IMR-90 (cell line): Measurements from ENCODE around the gene GADL1. TPM values are rescaled to one million over a fixed set of nuclear protein-coding genes. Genes with fewer than 3 reads are reported as not detected.

Experiments used
- ATAC-seq: fragments of 200-7000 bp; cut with Tn5 transposase; 2 replicates; pipeline ENCODE4 v1.9.1; 2020; ENCODE audit warnings: low read depth, mild to moderate bottlenecking, moderate library complexity
- BruUV-seq: library from RNA; stranded (reverse); fragments of 400-500 nt; replicated peaks from 2 replicates; lab custom pipeline; 2021; lab: Mats Ljungman, UMichigan
- CTCF ChIA-PET: fragments of 300-600 bp; formaldehyde crosslinking; extraction: SDS; loops from one replicate; lab custom pipeline; 2021; ENCODE audit warnings: antibody characterized with exemption; lab: Yijun Ruan, JAX
- POLR2A ChIA-PET: fragments of 300-600 bp; sonication (Branson Sonifier 250); formaldehyde crosslinking; loops from one replicate; lab custom pipeline; 2022; ENCODE audit warnings: antibody characterized with exemption; ENCODE audit not compliant: unreplicated experiment; lab: Charles Lee
- DNase-seq: peaks from one replicate; pipeline ENCODE4 v3.0.0; 2013
- H2AFZ ChIP-seq: replicated peaks from 2 replicates; pipeline ENCODE3; 2013; ENCODE audit warnings: low read length, mild to moderate bottlenecking; ENCODE audit not compliant: poor library complexity
- H2AK5ac ChIP-seq: 2 replicates; pipeline ENCODE4 v1.6.1; 2013; ENCODE audit warnings: low read depth, low read length, inconsistent platforms
- H2AK9ac ChIP-seq: replicated peaks from 2 replicates; pipeline ENCODE3; 2013; ENCODE audit warnings: mild to moderate bottlenecking, low read depth, low read length, moderate library complexity; ENCODE audit not compliant: poor library complexity
- H2BK120ac ChIP-seq: 2 replicates; pipeline ENCODE4 v1.6.1; 2013; ENCODE audit warnings: low read depth, low read length, inconsistent platforms
- H2BK15ac ChIP-seq: 3 replicates; pipeline ENCODE4 v1.6.1; 2013; ENCODE audit warnings: low read depth, low read length, inconsistent platforms
- H2BK20ac ChIP-seq: 2 replicates; pipeline ENCODE4 v1.6.1; 2013; ENCODE audit warnings: low read depth, mild to moderate bottlenecking, inconsistent platforms, low read length, moderate library complexity
- H2BK5ac ChIP-seq: 2 replicates; pipeline ENCODE4 v1.6.1; 2013; ENCODE audit warnings: mild to moderate bottlenecking, low read depth, low read length, inconsistent platforms; ENCODE audit not compliant: poor library complexity, severe bottlenecking
- H3K14ac ChIP-seq: replicated peaks from 2 replicates; pipeline ENCODE4 v1.6.1; 2013; ENCODE audit warnings: low read depth, low read length, inconsistent platforms
- H3K18ac ChIP-seq: 2 replicates; pipeline ENCODE4 v1.6.1; 2013; ENCODE audit warnings: low read depth, low read length, control low read depth
- H3K23ac ChIP-seq: 2 replicates; pipeline ENCODE4 v1.6.1; 2013; ENCODE audit warnings: low read depth, low read length, inconsistent platforms
- H3K27ac ChIP-seq: 2 replicates; pipeline ENCODE4 v1.5.1; 2013; ENCODE audit warnings: mild to moderate bottlenecking, control low read depth, low read length; ENCODE audit not compliant: insufficient read depth
- H3K27me3 ChIP-seq: 2 replicates; pipeline ENCODE4 v1.6.1; 2013; ENCODE audit warnings: low read length; ENCODE audit not compliant: control insufficient read depth, insufficient read depth
- H3K36me3 ChIP-seq: 2 replicates; pipeline ENCODE4 v1.6.1; 2013; ENCODE audit warnings: low read length, mixed read lengths; ENCODE audit not compliant: control insufficient read depth, insufficient read depth
- H3K4ac ChIP-seq: 2 replicates; pipeline ENCODE4 v1.6.1; 2013; ENCODE audit warnings: low read depth, low read length, inconsistent platforms
- H3K4me1 ChIP-seq: 2 replicates; pipeline ENCODE4 v1.6.1; 2013; ENCODE audit warnings: low read length, mixed read lengths; ENCODE audit not compliant: control insufficient read depth, insufficient read depth
- H3K4me2 ChIP-seq: 2 replicates; pipeline ENCODE4 v1.6.1; 2013; ENCODE audit warnings: low read depth, mild to moderate bottlenecking, control low read depth, low read length, moderate library complexity
- H3K4me3 ChIP-seq: 2 replicates; pipeline ENCODE4 v1.5.1; 2013; ENCODE audit warnings: low read depth, mild to moderate bottlenecking, control low read depth, low read length, moderate library complexity; ENCODE audit not compliant: insufficient read depth
- H3K56ac ChIP-seq: 2 replicates; pipeline ENCODE4 v1.6.1; 2013; ENCODE audit warnings: low read length, inconsistent platforms; ENCODE audit not compliant: insufficient read depth; ENCODE audit errors: extremely low read depth
- H3K79me1 ChIP-seq, 2 experiments: 2 replicates each; pipeline ENCODE4 v1.6.1; 2013; ENCODE audit warnings: low read length in 2 of 2, inconsistent platforms in 1 of 2, low read depth in 1 of 2
- H3K9ac ChIP-seq: 2 replicates; pipeline ENCODE4 v1.6.1; 2013; ENCODE audit warnings: low read depth, low read length, control low read depth
- H3K9me1 ChIP-seq: 2 replicates; pipeline ENCODE4 v1.6.1; 2013; ENCODE audit warnings: low read length, inconsistent platforms; ENCODE audit not compliant: insufficient read depth
- H3K9me3 ChIP-seq: 2 replicates; pipeline ENCODE4 v1.6.1; 2013; ENCODE audit warnings: low read length; ENCODE audit not compliant: control insufficient read depth, insufficient read depth
- H4K20me1 ChIP-seq: 2 replicates; pipeline ENCODE4 v1.6.1; 2013; ENCODE audit warnings: low read length, inconsistent platforms; ENCODE audit not compliant: insufficient read depth
- H4K5ac ChIP-seq: 2 replicates; pipeline ENCODE4 v1.6.1; 2013; ENCODE audit warnings: mild to moderate bottlenecking, low read depth, low read length, control low read depth
- H4K8ac ChIP-seq, 2 experiments: 2 replicates each; pipeline ENCODE4 v1.6.1; 2013; ENCODE audit warnings: low read depth in 2 of 2, low read length in 2 of 2, control low read depth in 1 of 2, inconsistent platforms in 1 of 2
- H4K91ac ChIP-seq: 2 replicates; pipeline ENCODE4 v1.6.1; 2013; ENCODE audit warnings: low read depth, low read length, inconsistent platforms; ENCODE audit not compliant: insufficient read depth
- BHLHE40 ChIP-seq: fragments of 150-350 bp; IDR thresholded peaks from 2 replicates; pipeline ENCODE4 v1.6.1; 2016; ENCODE audit warnings: mild to moderate bottlenecking, low read depth, low read length
- CEBPB ChIP-seq: IDR thresholded peaks from 2 replicates; pipeline ENCODE4 v1.6.1; 2012; ENCODE audit warnings: low read depth, low read length, improper control_type of control experiment
- CHD1 ChIP-seq: IDR thresholded peaks from 2 replicates; pipeline ENCODE4 v1.6.1; 2012; ENCODE audit warnings: low read depth, low read length, improper control_type of control experiment
- FOS ChIP-seq: fragments of 150-350 bp; IDR thresholded peaks from 2 replicates; pipeline ENCODE4 v1.6.1; 2016; ENCODE audit warnings: low read depth, low read length
- MAFK ChIP-seq: IDR thresholded peaks from 2 replicates; pipeline ENCODE4 v1.6.1; 2012; ENCODE audit warnings: low read depth, low read length, improper control_type of control experiment
- MAZ ChIP-seq: IDR thresholded peaks from 2 replicates; pipeline ENCODE4 v1.6.1; 2012; ENCODE audit warnings: low read depth, mild to moderate bottlenecking, low read length, improper control_type of control experiment, moderate library complexity, borderline replicate concordance
- MXI1 ChIP-seq: IDR thresholded peaks from 2 replicates; pipeline ENCODE4 v1.6.1; 2012; ENCODE audit warnings: low read depth, mild to moderate bottlenecking, low read length, moderate library complexity, borderline replicate concordance
- NFE2L2 ChIP-seq: fragments of 150-350 bp; IDR thresholded peaks from 2 replicates; pipeline ENCODE4 v1.6.1; 2016; ENCODE audit warnings: low read depth, mild to moderate bottlenecking, low read length
- POLR2A ChIP-seq: IDR thresholded peaks from 2 replicates; pipeline ENCODE4 v1.6.1; 2012; ENCODE audit warnings: mild to moderate bottlenecking, low read depth, low read length
- RAD21 ChIP-seq: IDR thresholded peaks from 2 replicates; pipeline ENCODE4 v1.6.1; 2012; ENCODE audit warnings: low read length, improper control_type of control experiment
- RCOR1 ChIP-seq: IDR thresholded peaks from 2 replicates; pipeline ENCODE4 v1.6.1; 2012; ENCODE audit warnings: mild to moderate bottlenecking, low read length, improper control_type of control experiment; ENCODE audit not compliant: insufficient replicate concordance
- RFX5 ChIP-seq: IDR thresholded peaks from 2 replicates; pipeline ENCODE4 v1.8.0; 2012; ENCODE audit warnings: low read depth, mild to moderate bottlenecking, low read length, moderate library complexity
- SMC3 ChIP-seq: fragments of 150-350 bp; IDR thresholded peaks from 2 replicates; pipeline ENCODE4 v1.6.1; 2016; ENCODE audit warnings: low read depth, mild to moderate bottlenecking, antibody characterized with exemption, low read length, moderate library complexity
- WGBS, 2 experiments: methylation state at CpG; one replicate each; pipeline versions ENCODE4 v1.1.5 to v1.1.7; 2013; ENCODE audit warnings: missing lambda C conversion rate in 2 of 2; ENCODE audit not compliant: insufficient read length in 1 of 2; ENCODE audit errors: extremely low coverage in 2 of 2; 5-methylcytosine and 5-hydroxymethylcytosine counted together
- dilution Hi-C: fragments of 300-500 bp; cut with HindIII; formaldehyde crosslinking; loops from one replicate; pipeline ENCODE4 v1.14.3; 2018; ENCODE audit warnings: low sequenced_read_pairs; ENCODE audit not compliant: unreplicated experiment
- in situ Hi-C: fragments of 300-500 bp; cut with MboI; formaldehyde crosslinking; loops from 3 replicates; pipeline ENCODE4 v1.14.3; 2019; ENCODE audit warnings: low sequenced_read_pairs, inconsistent platforms, mixed read lengths
- intact Hi-C: fragments of 100-400 bp; cut with micrococcal nuclease; formaldehyde crosslinking; loops from 2 replicates; pipeline ENCODE4 v1.10.0; 2022
- polyA plus RNA-seq, 3 experiments: library from polyadenylated mRNA; depleted of rRNA; stranded (reverse); fragments of >200 nt; gene quantifications; 2 replicates each; pipeline ENCODE4 v1.2.3, GENCODE V29; 2012; ENCODE audit warnings: low replicate concordance in 1 of 3
- total RNA-seq: library from RNA; depleted of rRNA; stranded (reverse); fragments of >200 nt; gene quantifications from 2 replicates; pipeline ENCODE4 v1.2.3, GENCODE V29; 2012
- TF ChIP-seq, protein P1 (sequence below): fragments of 150-350 bp; IDR thresholded peaks from 2 replicates; pipeline ENCODE4 v1.6.1; 2016; ENCODE audit warnings: low read depth, mild to moderate bottlenecking, low read length, moderate library complexity, borderline replicate concordance
- TF ChIP-seq, protein P2 (sequence below): conservative IDR thresholded peaks from 2 replicates; pipeline ENCODE4 v1.5.1; 2012; ENCODE audit warnings: mild to moderate bottlenecking, low read depth, low read length, improper control_type of control experiment
- TF ChIP-seq, protein P3 (sequence below): fragments of 150-350 bp; IDR thresholded peaks from 2 replicates; pipeline ENCODE4 v1.6.1; 2017; ENCODE audit warnings: mild to moderate bottlenecking, antibody characterized with exemption, low read length, low read depth

GADL1 gene
- total and polyA plus RNA-seq, 2 of the 4 experiments (the other 2 are of a cell fraction): not detected

DNA sequence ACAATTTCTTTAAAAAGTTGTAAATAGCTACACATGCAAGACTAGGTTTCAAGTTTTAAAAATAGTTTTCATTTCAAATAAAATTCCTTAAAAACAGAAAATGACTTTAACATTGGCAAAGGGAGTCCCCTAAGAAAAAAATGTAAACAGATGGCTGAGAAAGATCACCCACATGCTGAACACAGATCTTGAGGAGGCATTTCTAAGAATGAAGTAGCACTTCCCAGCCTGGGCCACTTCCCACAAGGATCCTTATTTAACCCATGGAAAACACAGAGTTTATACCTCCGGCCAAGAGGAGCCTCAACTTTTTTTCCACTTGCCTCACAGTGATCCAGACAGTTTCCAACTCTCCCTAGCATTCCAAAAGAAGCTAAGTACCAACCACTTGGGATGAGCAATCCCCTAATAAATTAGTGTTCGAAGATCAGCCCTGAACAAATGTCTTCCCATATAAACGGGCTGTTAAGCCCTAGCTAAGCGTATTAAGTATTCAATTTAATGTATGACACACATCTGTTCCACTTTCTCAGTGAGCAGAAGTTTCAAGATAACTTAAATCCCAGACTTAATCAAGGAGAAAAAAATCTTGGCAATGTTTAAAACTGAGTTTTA lies 61.4 kb downstream of the GADL1 start:
- Histone ChIP-seq H3K4me1 (no peaks in the 10 kb centered on the region), H3K56ac (no peak overlapping the region), H3K9me3 (no peaks in the 10 kb centered on the region), H4K91ac (no peak overlapping the region), H3K36me3 (no peaks in the 10 kb centered on the region), H2BK15ac (no peak overlapping the region), H2BK5ac (no peak overlapping the region), H3K4me3 (no peak overlapping the region), H3K9ac (no peak overlapping the region), H2AFZ (no peak overlapping the region), H4K20me1 (no peaks in the 10 kb centered on the region), H3K4ac (no peak overlapping the region), H3K18ac (no peak overlapping the region), H3K23ac (no peak overlapping the region), H3K27me3 (peaks cover 5% of the 10 kb centered on the region), H3K27ac (no peak overlapping the region), H2AK9ac (no peak overlapping the region), H2BK20ac (no peak overlapping the region), H2BK120ac (no peak overlapping the region), H3K79me1 (no peaks in the 10 kb centered on the region), H2AK5ac (no peak overlapping the region), H3K4me2 (no peak overlapping the region), H3K14ac (no peak overlapping the region), H4K5ac (no peak overlapping the region), H3K9me1 (no peaks in the 10 kb centered on the region), H4K8ac (no peak overlapping the region)
- dilution Hi-C loops (no loop called here), intact Hi-C loops (no loop called here), in situ Hi-C loops (no loop called here)
- TF ChIP-seq RFX5: no peak
- TF ChIP-seq, protein P1, sequence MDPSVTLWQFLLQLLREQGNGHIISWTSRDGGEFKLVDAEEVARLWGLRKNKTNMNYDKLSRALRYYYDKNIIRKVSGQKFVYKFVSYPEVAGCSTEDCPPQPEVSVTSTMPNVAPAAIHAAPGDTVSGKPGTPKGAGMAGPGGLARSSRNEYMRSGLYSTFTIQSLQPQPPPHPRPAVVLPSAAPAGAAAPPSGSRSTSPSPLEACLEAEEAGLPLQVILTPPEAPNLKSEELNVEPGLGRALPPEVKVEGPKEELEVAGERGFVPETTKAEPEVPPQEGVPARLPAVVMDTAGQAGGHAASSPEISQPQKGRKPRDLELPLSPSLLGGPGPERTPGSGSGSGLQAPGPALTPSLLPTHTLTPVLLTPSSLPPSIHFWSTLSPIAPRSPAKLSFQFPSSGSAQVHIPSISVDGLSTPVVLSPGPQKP: no peak
- TF ChIP-seq CEBPB: no peak
- no peak for TF ChIP-seq MXI1
- TF ChIP-seq, protein P2, sequence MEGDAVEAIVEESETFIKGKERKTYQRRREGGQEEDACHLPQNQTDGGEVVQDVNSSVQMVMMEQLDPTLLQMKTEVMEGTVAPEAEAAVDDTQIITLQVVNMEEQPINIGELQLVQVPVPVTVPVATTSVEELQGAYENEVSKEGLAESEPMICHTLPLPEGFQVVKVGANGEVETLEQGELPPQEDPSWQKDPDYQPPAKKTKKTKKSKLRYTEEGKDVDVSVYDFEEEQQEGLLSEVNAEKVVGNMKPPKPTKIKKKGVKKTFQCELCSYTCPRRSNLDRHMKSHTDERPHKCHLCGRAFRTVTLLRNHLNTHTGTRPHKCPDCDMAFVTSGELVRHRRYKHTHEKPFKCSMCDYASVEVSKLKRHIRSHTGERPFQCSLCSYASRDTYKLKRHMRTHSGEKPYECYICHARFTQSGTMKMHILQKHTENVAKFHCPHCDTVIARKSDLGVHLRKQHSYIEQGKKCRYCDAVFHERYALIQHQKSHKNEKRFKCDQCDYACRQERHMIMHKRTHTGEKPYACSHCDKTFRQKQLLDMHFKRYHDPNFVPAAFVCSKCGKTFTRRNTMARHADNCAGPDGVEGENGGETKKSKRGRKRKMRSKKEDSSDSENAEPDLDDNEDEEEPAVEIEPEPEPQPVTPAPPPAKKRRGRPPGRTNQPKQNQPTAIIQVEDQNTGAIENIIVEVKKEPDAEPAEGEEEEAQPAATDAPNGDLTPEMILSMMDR: no peak
- TF ChIP-seq BHLHE40: no peak
- no peak for TF ChIP-seq RAD21
- TF ChIP-seq NFE2L2: no peak
- TF ChIP-seq MAZ: no peak
- TF ChIP-seq, protein P3, sequence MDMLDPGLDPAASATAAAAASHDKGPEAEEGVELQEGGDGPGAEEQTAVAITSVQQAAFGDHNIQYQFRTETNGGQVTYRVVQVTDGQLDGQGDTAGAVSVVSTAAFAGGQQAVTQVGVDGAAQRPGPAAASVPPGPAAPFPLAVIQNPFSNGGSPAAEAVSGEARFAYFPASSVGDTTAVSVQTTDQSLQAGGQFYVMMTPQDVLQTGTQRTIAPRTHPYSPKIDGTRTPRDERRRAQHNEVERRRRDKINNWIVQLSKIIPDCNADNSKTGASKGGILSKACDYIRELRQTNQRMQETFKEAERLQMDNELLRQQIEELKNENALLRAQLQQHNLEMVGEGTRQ: no peak
- no peak for TF ChIP-seq RCOR1
- TF ChIP-seq MAFK: no peak
- no peak for TF ChIP-seq CHD1
- no peak for TF ChIP-seq FOS
- no peak for TF ChIP-seq POLR2A
- no peak for TF ChIP-seq SMC3
- no CpG with 5 or more reads among the region's 4 CpGs for WGBS, 2 experiments
- BruUV-seq: no TSS peak
- DNase-seq: no peak
- ChIA-PET POLR2A (no interaction called here), CTCF (no interaction called here)
- ATAC-seq: no peak
